Panc1 (cell line): ENCODE results near the gene FAM186B. TPM values are rescaled to one million over a fixed set of nuclear protein-coding genes. Genes with fewer than 3 reads are reported as not detected.

Experiments
- ATAC-seq: fragments of 200-7000 bp; cut with Tn5 transposase; 2 replicates; pipeline ENCODE4 v1.9.1; 2020; ENCODE audit warnings: mild to moderate bottlenecking, moderate library complexity
- BruUV-seq: library from RNA; stranded (reverse); fragments of 400-500 nt; replicated peaks from 2 replicates; lab custom pipeline; 2021; lab: Mats Ljungman, UMichigan
- CTCF ChIA-PET: fragments of 300-600 bp; sonication (Branson Sonifier 250); formaldehyde crosslinking; loops from one replicate; lab custom pipeline; 2022; ENCODE audit warnings: antibody characterized with exemption; lab: Charles Lee
- POLR2A ChIA-PET: fragments of 300-600 bp; sonication (Branson Sonifier 250); formaldehyde crosslinking; loops from one replicate; lab custom pipeline; 2022; ENCODE audit warnings: antibody characterized with exemption; lab: Charles Lee
- DNase-seq: peaks from one replicate; pipeline ENCODE4 v3.0.0-alpha.2; 2010; ENCODE audit warnings: low read depth, low spot score
- H3K27ac ChIP-seq: 2 replicates; pipeline ENCODE4 v1.5.1; 2011; ENCODE audit warnings: mild to moderate bottlenecking, low read length, inconsistent platforms
- H3K27me3 ChIP-seq: fragments of 200-500 bp; sonication (Bioruptor generic); 2 replicates; pipeline ENCODE4 v1.6.0; 2014; ENCODE audit warnings: low read length, inconsistent platforms; ENCODE audit not compliant: control insufficient read depth, insufficient read depth
- H3K36me3 ChIP-seq: fragments of 200-500 bp; sonication (Bioruptor generic); 2 replicates; pipeline ENCODE4 v1.5.1; 2014; ENCODE audit warnings: inconsistent platforms, mild to moderate bottlenecking, low read length, moderate library complexity; ENCODE audit not compliant: control insufficient read depth, insufficient read depth
- H3K4me1 ChIP-seq: 2 replicates; pipeline ENCODE4 v1.5.1; 2011; ENCODE audit warnings: inconsistent platforms, mild to moderate bottlenecking, low read length, moderate library complexity; ENCODE audit not compliant: control insufficient read depth, insufficient read depth
- H3K4me3 ChIP-seq, 2 experiments: 2 replicates each; pipeline ENCODE4 v1.5.1; 2011 to 2012; ENCODE audit warnings: low read depth in 2 of 2, low read length in 2 of 2, mild to moderate bottlenecking in 2 of 2, inconsistent platforms in 1 of 2, moderate library complexity in 1 of 2
- H3K9me3 ChIP-seq: fragments of 200-500 bp; sonication (Bioruptor generic); 2 replicates; pipeline ENCODE4 v1.5.1; 2014; ENCODE audit warnings: low read depth, mild to moderate bottlenecking, inconsistent platforms, low read length, moderate library complexity; ENCODE audit not compliant: control insufficient read depth, insufficient read depth
- POLR2AphosphoS5 ChIP-seq: IDR thresholded peaks from 2 replicates; pipeline ENCODE4 v1.6.1; 2012; ENCODE audit warnings: mild to moderate bottlenecking, low read depth, low read length, moderate library complexity
- SIN3A ChIP-seq: IDR thresholded peaks from 2 replicates; pipeline ENCODE4 v1.6.1; 2012; ENCODE audit warnings: low read depth, mild to moderate bottlenecking, low read length, moderate library complexity, borderline replicate concordance; ENCODE audit not compliant: insufficient read depth
- TCF7L2 ChIP-seq: IDR thresholded peaks from 2 replicates; pipeline ENCODE4 v1.6.1; 2011; ENCODE audit warnings: mild to moderate bottlenecking, low read depth, low read length, inconsistent platforms
- in situ Hi-C: cut with HindIII; loops from 2 replicates; pipeline ENCODE4 v1.10.0; 2016; ENCODE audit warnings: low sequenced_read_pairs, low pct_unique_long_range_greater_than_20kb
- intact Hi-C: fragments of 100-400 bp; cut with micrococcal nuclease; formaldehyde crosslinking; loops from one replicate; pipeline ENCODE4 v1.10.0; 2022; ENCODE audit not compliant: unreplicated experiment
- total RNA-seq: library from RNA; stranded (reverse); gene quantifications from one replicate; pipeline ENCODE4 v1.2.1, GENCODE V29; 2021; ENCODE audit not compliant: unreplicated experiment
- TF ChIP-seq, protein P1 (sequence below): fragments of 450-650 bp; IDR thresholded peaks from 2 replicates; pipeline ENCODE4 v1.5.1; 2017; ENCODE audit warnings: mild to moderate bottlenecking
- TF ChIP-seq, protein P2 (sequence below), 2 experiments: IDR thresholded peaks; 2 replicates each; pipeline ENCODE4 v1.6.1; 2011 to 2012; ENCODE audit warnings: low read depth in 2 of 2, control low read depth in 1 of 2, low read length in 1 of 2, mild to moderate bottlenecking in 1 of 2, moderate library complexity in 1 of 2; ENCODE audit not compliant: insufficient read depth in 1 of 2

FAM186B gene
- total RNA-seq, 1 experiment from 2014 or later, result 0.13 TPM

DNA sequence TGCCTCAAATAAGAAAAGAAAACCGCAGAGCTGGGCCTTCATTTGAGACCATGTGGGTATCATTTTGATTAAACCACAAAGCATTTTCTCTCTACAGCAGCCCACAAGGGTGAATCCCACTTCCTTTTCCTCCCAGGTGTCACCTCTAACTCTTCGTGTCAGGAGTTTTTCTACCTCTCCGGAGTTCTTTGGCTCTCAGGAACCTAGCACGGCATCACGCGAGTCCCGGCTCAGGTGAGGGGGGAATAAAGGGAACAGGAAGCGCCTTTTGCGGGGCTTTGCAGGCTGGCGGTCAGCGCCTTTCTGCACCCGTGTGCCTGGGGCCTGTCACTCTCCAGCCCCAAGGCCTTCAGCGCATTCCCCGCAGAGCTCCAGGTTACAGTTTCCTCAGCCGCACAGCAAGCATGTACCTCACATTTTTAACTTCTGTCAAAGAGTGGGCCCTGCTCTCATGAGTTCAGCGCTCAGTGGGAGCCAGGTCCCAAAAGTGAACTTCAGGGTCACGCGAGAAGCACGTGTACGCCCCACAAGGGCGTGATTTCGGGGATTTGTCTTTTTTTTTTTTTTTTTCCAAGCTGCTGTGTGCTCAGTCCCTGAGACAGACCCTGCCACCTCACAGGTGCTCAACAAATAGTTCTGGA is 17.2 kb upstream of the FAM186B start:
- ATAC-seq (peak; percentile 51), DNase-seq (no peak)
- TF ChIP-seq, protein P1, sequence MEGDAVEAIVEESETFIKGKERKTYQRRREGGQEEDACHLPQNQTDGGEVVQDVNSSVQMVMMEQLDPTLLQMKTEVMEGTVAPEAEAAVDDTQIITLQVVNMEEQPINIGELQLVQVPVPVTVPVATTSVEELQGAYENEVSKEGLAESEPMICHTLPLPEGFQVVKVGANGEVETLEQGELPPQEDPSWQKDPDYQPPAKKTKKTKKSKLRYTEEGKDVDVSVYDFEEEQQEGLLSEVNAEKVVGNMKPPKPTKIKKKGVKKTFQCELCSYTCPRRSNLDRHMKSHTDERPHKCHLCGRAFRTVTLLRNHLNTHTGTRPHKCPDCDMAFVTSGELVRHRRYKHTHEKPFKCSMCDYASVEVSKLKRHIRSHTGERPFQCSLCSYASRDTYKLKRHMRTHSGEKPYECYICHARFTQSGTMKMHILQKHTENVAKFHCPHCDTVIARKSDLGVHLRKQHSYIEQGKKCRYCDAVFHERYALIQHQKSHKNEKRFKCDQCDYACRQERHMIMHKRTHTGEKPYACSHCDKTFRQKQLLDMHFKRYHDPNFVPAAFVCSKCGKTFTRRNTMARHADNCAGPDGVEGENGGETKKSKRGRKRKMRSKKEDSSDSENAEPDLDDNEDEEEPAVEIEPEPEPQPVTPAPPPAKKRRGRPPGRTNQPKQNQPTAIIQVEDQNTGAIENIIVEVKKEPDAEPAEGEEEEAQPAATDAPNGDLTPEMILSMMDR, result no peak
- TF ChIP-seq TCF7L2, result no peak
- no TSS peak for BruUV-seq
- Histone ChIP-seq H3K27ac (peak overlapping the region; percentile 93), H3K36me3 (no peaks in the 10 kb centered on the region), H3K4me1 (peaks cover 9% of the 10 kb centered on the region), H3K27me3 (peaks cover 2% of the 10 kb centered on the region; the same call in 1 of the 2 replicates), H3K4me3 (peak overlapping the region; percentile 84 to 95), H3K9me3 (no peaks in the 10 kb centered on the region)
- ChIA-PET POLR2A (interaction anchor here (0.6 kb wide), 2 partner anchors 18 to 399 kb away, joined by 4 to 5 read pairs; no protein-coding TSS in a partner anchor), CTCF (interaction anchor here (0.6 to 1.6 kb wide), 6 partner anchors 10 to 310 kb away, joined by 3 to 11 read pairs (median 4); no protein-coding TSS in a partner anchor)
- in situ Hi-C loops, result no loop called here
- intact Hi-C loops, result no loop called here

DNA sequence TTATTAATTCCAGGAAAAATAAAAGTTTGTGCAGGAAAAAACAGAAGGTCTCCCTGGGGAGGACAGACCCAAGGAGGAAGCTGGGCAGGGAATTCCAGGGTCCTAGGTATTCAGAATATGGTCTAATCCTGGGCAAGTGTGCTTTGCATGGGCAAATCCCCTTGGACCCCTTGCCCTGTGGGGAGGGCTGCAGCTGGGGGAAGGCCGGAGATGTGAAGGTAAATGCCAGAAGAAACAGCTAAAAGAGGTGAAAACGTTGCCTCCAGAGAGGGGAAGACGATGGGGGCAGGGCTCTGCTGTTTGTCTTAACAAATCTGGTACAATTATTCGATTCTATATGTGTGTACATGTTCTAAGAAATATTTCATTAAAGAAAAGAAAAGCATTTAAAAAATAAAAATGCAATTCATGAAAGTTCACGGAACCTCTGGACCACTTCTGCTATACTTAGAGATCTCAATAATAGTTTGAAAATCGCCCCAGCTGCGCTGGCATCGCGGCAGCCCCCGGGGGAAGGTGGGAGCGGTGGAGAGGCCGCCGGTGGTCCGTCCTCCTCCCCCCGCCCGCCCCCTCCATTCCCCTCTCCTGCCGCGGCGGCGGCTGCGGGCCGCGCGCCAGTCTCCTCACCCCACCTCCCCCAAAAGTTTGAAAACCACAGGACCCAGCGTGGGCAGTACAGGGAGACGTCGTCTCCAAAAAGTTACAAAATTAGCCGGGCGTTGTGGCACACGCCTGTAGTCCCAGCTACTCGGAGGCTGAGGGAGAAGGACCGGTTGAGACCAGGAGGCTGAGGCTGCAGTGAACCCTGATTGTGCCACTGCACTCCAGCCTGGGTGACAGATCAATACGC is 16.4 kb upstream of the FAM186B start:
- CTCF ChIA-PET, result interaction anchor here (0.6 to 0.7 kb wide), 2 partner anchors 11 to 15 kb away, joined by 3 to 11 read pairs; no protein-coding TSS in a partner anchor
- Histone ChIP-seq H3K36me3 (no peaks in the 10 kb centered on the region), H3K9me3 (no peaks in the 10 kb centered on the region), H3K27me3 (peaks cover 2% of the 10 kb centered on the region; the same call in 1 of the 2 replicates), H3K4me3 (peak overlapping the region; percentile 84 to 95), H3K27ac (peak overlapping the region; percentile 93), H3K4me1 (peaks cover 9% of the 10 kb centered on the region)
- in situ Hi-C loops, result no loop called here
- intact Hi-C loops, result no loop called here
- TF ChIP-seq SIN3A, result no peak
- no peak for TF ChIP-seq TCF7L2
- TF ChIP-seq POLR2AphosphoS5, result no peak
- TF ChIP-seq, protein P1, result no peak
- TF ChIP-seq, protein P2, sequence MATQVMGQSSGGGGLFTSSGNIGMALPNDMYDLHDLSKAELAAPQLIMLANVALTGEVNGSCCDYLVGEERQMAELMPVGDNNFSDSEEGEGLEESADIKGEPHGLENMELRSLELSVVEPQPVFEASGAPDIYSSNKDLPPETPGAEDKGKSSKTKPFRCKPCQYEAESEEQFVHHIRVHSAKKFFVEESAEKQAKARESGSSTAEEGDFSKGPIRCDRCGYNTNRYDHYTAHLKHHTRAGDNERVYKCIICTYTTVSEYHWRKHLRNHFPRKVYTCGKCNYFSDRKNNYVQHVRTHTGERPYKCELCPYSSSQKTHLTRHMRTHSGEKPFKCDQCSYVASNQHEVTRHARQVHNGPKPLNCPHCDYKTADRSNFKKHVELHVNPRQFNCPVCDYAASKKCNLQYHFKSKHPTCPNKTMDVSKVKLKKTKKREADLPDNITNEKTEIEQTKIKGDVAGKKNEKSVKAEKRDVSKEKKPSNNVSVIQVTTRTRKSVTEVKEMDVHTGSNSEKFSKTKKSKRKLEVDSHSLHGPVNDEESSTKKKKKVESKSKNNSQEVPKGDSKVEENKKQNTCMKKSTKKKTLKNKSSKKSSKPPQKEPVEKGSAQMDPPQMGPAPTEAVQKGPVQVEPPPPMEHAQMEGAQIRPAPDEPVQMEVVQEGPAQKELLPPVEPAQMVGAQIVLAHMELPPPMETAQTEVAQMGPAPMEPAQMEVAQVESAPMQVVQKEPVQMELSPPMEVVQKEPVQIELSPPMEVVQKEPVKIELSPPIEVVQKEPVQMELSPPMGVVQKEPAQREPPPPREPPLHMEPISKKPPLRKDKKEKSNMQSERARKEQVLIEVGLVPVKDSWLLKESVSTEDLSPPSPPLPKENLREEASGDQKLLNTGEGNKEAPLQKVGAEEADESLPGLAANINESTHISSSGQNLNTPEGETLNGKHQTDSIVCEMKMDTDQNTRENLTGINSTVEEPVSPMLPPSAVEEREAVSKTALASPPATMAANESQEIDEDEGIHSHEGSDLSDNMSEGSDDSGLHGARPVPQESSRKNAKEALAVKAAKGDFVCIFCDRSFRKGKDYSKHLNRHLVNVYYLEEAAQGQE (IDR thresholded peaks at IDR 0.05; ENCODE audit: insufficient read depth in 1 of 2, low read depth in 2 of 2, low read length in 1 of 2), result no peak
- ATAC-seq (no peak), DNase-seq (no peak)
- POLR2A ChIA-PET, result interaction anchor here (0.6 kb wide), 1 partner anchor 17 kb away, joined by 4 read pairs; no protein-coding TSS in a partner anchor
- BruUV-seq, result no TSS peak
